Uterus (tissue), 2 donors: ENCODE data around the gene PTGDS.

Experiments
- CTCF ChIP-seq, 4 experiments: fragments of 200-600 bp in 2 of 4; fragments of 450-650 bp in 2 of 4; sonication (generic) in 2 of 4; IDR thresholded peaks; one replicate each; pipeline ENCODE4 v1.5.1; 2016 to 2019; ENCODE audit warnings: antibody characterized with exemption in 4 of 4, mild to moderate bottlenecking in 2 of 4, moderate library complexity in 1 of 4
- POLR2A ChIP-seq, 2 donors: fragments of 450-650 bp; IDR thresholded peaks; one replicate each; pipeline ENCODE4 v1.6.1; 2016; ENCODE audit warnings: antibody characterized with exemption in 2 of 2, mild to moderate bottlenecking in 1 of 2, moderate library complexity in 1 of 2

- TF ChIP-seq CTCF (IDR thresholded peaks at IDR 0.05) (no peak), POLR2A (IDR thresholded peaks at IDR 0.05) (no peak)
Observed at GRCh38 chr9:137013571-137013940, 36.3 kb downstream of the PTGDS start.
